ENCODE data around the gene MTMR3. TPM values are rescaled to one million over a fixed set of nuclear protein-coding genes. Genes with fewer than 3 reads are reported as not detected.

Gene MTMR3
- polyA plus RNA-seq, 2 of the 4 experiments (the other 2 are of a cell fraction), result 7.4 to 18.8 TPM

- POLR2A ChIA-PET, result no interaction called here
- Histone ChIP-seq H3K9me3 (no peaks in the 10 kb centered on the region), H3K4me2 (no peak overlapping the region), H3K4me3 (no peak overlapping the region), H3K27ac (no peak overlapping the region), H3K4me1 (peaks cover 29% of the 10 kb centered on the region)
- CTCF ChIA-PET, result no interaction called here
- ATAC-seq, result no peak
- no peak for DNase-seq (ENCODE audit: low read depth in 1 of 2, low spot score in 1 of 2)
- no peak for FAIRE-seq
- no peak for TF ChIP-seq HOXB13 (CRISPR knock-in tag; IDR thresholded peaks at IDR 0.05; ENCODE audit: low read depth)
- no peak for TF ChIP-seq HOXB5 (CRISPR knock-in tag; IDR thresholded peaks at IDR 0.05)
- no peak for TF ChIP-seq HEYL (CRISPR knock-in tag; IDR thresholded peaks at IDR 0.05)
- TF ChIP-seq SREBF2 (IDR thresholded peaks at IDR 0.05), result no peak
- no peak for TF ChIP-seq RARB (CRISPR knock-in tag; IDR thresholded peaks at IDR 0.05)
- TF ChIP-seq CHD4 (IDR thresholded peaks at IDR 0.05; ENCODE audit: borderline replicate concordance), result no peak
- TF ChIP-seq BHLHE40 (IDR thresholded peaks at IDR 0.05; ENCODE audit: low read depth, low read length), result no peak
- TF ChIP-seq REST (IDR thresholded peaks at IDR 0.05), result no peak
- TF ChIP-seq CTCF (IDR thresholded peaks at IDR 0.05), result no peak
- TF ChIP-seq RAD21 (conservative IDR thresholded peaks at IDR 0.05 in 1 of 2, IDR thresholded peaks at IDR 0.05 in 1 of 2), result no peak
- no peak for TF ChIP-seq MAX (IDR thresholded peaks at IDR 0.05)
- TF ChIP-seq ZFP36 (IDR thresholded peaks at IDR 0.05; ENCODE audit: borderline replicate concordance, partially characterized antibody), result no peak
- WGBS (ENCODE audit: missing lambda C conversion rate), result 76% methylated on average over 4 of the region's 4 CpGs
Measured at GRCh38 chr22:29998627-29999384, 115.8 kb downstream of the MTMR3 start.

- ChIA-PET POLR2A (no interaction called here), CTCF (no interaction called here)
- no peak for ATAC-seq
- Histone ChIP-seq H3K27ac (no peak overlapping the region), H3K9me3 (no peaks in the 10 kb centered on the region), H3K4me3 (no peak overlapping the region), H3K4me1 (peaks cover 12% of the 10 kb centered on the region), H3K4me2 (no peak overlapping the region)
- 85% methylated on average over 2 of the region's 2 CpGs for WGBS (ENCODE audit: missing lambda C conversion rate)
- DNase-seq (ENCODE audit: low read depth in 1 of 2, low spot score in 1 of 2), result no peak
- FAIRE-seq, result no peak
- TF ChIP-seq CBX8 (IDR thresholded peaks at IDR 0.05) (no peak), MYC (IDR thresholded peaks at IDR 0.05; ENCODE audit: borderline replicate concordance, low read length) (no peak), HOXB5 (CRISPR knock-in tag; IDR thresholded peaks at IDR 0.05) (no peak), FOXS1 (CRISPR knock-in tag; IDR thresholded peaks at IDR 0.05) (no peak), CEBPB (IDR thresholded peaks at IDR 0.05) (no peak), CHD4 (IDR thresholded peaks at IDR 0.05; ENCODE audit: borderline replicate concordance) (no peak), FOSB (CRISPR knock-in tag; IDR thresholded peaks at IDR 0.05) (no peak), EHMT2 (IDR thresholded peaks at IDR 0.05; ENCODE audit: low read depth) (no peak), SMC3 (IDR thresholded peaks at IDR 0.05) (no peak), NFE2L2 (conservative IDR thresholded peaks at IDR 0.05; ENCODE audit: low read length) (no peak), E2F6 (IDR thresholded peaks at IDR 0.05; ENCODE audit: borderline replicate concordance, low read depth) (no peak)
Measured at GRCh38 chr22:30000566-30000965, 117.6 kb downstream of the MTMR3 start.

Measured in A549 (cell line).